GM10248 (cell line): ENCODE results near the gene NPHS1.
"Not testable (repeated sequence)": the region's sequence is repeated elsewhere in the genome, so short reads cannot be mapped to it uniquely, and the experiment has no call there.

Experiments
- CTCF ChIA-PET: fragments of 300-600 bp; sonication (Branson Sonifier 250); formaldehyde crosslinking; extraction: SDS; loops from one replicate; lab custom pipeline; 2021; ENCODE audit warnings: antibody characterized with exemption; lab: Yijun Ruan, JAX
- POLR2A ChIA-PET: fragments of 350-650 bp; sonication (Branson Sonifier 250); formaldehyde crosslinking; extraction: SDS; loops from one replicate; lab custom pipeline; 2020; ENCODE audit warnings: antibody characterized with exemption; lab: Yijun Ruan, JAX
- DNase-seq: peaks from one replicate; pipeline ENCODE4 v3.0.0; 2012; ENCODE audit errors: extremely low spot score
- TF ChIP-seq, protein P1 (sequence below): IDR thresholded peaks from 2 replicates; pipeline ENCODE4 v1.5.1; 2012; ENCODE audit warnings: mild to moderate bottlenecking, low read depth; ENCODE audit errors: extremely low read depth, missing control alignments, control extremely low read depth

NPHS1 gene

DNA sequence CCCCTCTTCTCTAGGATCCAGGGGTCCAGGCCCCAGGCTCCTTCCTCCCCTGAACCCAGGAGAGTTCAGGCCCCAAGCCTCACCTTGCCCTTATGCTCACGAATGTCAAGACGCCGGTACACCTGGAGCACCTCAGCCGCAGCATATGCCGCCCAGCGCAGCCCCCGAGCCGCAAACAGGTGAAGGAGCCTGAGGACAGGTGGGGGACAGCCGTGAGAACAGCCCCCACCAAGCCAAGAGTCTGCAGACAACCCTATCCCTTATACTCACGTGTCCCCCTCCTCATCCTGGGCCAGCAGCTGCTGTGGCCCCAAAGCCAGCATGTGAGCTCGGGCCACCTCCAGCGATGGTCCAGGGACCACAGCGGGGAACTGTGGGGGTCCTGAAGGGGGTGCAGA is 44.3 kb upstream of the NPHS1 start:
- ChIA-PET POLR2A (no interaction called here), CTCF (interaction anchor here (2.4 to 6.2 kb wide), 2 partner anchors 15 to 35 kb away, joined by 8 to 27 read pairs; no protein-coding TSS in a partner anchor)
- DNase-seq: no peak
- TF ChIP-seq, protein P1, sequence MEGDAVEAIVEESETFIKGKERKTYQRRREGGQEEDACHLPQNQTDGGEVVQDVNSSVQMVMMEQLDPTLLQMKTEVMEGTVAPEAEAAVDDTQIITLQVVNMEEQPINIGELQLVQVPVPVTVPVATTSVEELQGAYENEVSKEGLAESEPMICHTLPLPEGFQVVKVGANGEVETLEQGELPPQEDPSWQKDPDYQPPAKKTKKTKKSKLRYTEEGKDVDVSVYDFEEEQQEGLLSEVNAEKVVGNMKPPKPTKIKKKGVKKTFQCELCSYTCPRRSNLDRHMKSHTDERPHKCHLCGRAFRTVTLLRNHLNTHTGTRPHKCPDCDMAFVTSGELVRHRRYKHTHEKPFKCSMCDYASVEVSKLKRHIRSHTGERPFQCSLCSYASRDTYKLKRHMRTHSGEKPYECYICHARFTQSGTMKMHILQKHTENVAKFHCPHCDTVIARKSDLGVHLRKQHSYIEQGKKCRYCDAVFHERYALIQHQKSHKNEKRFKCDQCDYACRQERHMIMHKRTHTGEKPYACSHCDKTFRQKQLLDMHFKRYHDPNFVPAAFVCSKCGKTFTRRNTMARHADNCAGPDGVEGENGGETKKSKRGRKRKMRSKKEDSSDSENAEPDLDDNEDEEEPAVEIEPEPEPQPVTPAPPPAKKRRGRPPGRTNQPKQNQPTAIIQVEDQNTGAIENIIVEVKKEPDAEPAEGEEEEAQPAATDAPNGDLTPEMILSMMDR: no peak

DNA sequence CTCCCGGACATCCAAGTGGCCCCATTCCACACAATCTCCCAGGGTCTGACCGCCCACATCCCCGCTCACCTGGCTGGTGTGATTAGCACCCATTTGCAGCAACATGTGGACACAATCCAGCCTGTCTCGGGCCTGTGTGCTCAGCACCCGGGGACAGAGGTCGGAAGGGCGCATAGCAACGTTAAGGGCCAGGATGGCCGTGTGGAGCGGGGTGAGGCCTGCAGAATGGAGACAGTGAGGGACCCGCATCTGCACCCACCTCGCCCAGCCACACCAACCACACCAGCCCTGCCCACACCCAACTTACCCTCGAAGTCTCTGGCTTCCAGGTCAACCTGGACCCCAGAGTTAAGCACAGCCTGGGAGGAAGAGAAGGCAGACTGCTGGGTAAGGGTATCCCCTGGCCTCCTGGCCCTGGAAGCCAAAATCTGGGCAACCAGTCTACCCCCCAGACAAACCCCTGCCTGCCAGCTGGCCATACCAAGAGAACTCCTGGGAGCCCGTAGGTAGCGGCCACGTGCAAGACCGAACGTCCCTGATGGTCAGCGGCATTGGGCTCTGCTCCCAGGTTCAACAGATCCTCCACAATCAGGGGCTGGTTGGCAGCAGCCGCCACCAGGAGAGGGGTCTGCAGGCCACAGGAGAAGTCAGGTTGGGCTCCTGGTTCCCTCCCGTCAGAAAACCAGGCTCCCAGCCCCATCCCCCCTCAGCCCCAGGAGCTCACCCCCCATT is 43.8 kb upstream of the NPHS1 start:
- no peak for DNase-seq
- TF ChIP-seq, protein P1: no peak
- ChIA-PET POLR2A (no interaction called here), CTCF (interaction anchor here (2.4 to 6.2 kb wide), 2 partner anchors 14 to 35 kb away, joined by 8 to 27 read pairs; no protein-coding TSS in a partner anchor)

DNA sequence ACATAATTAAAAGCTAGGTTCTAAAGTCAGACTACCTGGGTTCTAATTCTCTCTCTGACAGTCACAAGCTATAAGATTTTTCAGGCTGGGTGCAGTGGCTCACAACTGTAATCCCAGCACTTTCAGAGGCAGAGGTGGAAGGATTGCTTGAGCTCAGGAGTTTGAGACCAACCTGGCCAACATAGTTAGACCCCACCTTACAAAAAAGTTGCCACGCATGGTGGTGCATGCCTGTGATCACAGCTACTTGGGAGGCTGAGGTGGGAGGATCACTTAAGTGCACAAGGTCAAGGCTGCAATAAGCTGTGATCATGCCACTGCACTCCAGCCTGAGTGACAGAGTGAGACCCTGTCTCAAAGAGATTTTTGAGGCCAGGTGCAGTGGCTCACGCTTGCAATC is 42.0 kb upstream of the NPHS1 start:
- POLR2A ChIA-PET: no interaction called here
- no peak for DNase-seq
- TF ChIP-seq, protein P1: no peak
- CTCF ChIA-PET: interaction anchor here (1.0 to 6.4 kb wide), 4 partner anchors 9 to 37 kb away, joined by 3 to 45 read pairs (median 15); no protein-coding TSS in a partner anchor

DNA sequence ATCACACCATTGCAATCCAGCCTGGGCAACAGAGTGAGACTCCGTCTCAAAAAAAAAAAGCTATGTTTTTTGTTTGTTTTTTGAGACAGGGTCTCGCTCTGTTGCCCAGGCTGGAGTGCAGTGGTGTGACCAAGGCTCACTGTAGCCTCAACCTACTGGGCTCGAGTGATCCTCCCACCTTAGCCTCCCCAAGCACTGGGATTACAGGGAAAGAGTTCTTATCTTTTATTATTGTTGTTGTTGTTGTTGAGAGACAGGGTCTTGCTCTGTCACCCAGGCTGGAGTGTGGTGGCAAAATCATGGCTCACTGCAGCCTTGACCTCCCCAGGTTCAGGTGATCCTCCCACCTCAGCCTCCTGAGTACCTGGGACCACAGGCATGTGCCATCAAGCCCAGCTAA is 39.5 kb upstream of the NPHS1 start:
- DNase-seq, POLR2A ChIA-PET: not testable (repeated sequence)
- CTCF ChIA-PET: interaction anchor here (1.9 to 6.4 kb wide), 2 partner anchors 10 to 39 kb away, joined by 7 to 45 read pairs; no protein-coding TSS in a partner anchor

DNA sequence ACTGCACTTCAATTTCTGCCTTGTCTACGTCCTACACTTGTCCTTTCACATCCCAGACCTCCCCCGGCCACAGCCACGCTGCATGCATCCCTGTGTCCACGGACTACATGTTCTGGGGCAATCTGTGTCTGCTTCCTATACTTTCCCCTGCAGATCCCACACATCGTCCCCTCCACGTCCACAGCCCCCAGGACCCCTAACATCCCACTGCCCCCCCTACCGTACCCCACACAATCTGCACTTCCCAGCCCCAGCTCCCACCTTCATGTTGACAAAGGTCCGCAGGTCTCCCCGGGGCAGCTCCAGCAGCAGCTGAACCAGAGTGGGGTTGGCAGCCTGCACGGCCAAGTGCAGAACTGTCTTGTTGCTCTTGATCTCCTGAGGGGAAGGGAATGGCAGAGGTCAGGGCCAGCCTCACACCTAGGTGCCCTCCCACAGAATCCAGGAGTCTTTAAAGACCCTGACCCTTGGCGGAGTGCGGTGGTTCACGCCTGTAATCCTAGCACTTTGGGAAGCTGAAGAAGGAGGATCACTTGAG is 37.9 kb upstream of the NPHS1 start:
- POLR2A ChIA-PET: no interaction called here
- TF ChIP-seq, protein P1: no peak
- CTCF ChIA-PET: interaction anchor here (1.9 to 6.4 kb wide), 2 partner anchors 9 to 41 kb away, joined by 7 to 45 read pairs; no protein-coding TSS in a partner anchor
- DNase-seq: no peak

DNA sequence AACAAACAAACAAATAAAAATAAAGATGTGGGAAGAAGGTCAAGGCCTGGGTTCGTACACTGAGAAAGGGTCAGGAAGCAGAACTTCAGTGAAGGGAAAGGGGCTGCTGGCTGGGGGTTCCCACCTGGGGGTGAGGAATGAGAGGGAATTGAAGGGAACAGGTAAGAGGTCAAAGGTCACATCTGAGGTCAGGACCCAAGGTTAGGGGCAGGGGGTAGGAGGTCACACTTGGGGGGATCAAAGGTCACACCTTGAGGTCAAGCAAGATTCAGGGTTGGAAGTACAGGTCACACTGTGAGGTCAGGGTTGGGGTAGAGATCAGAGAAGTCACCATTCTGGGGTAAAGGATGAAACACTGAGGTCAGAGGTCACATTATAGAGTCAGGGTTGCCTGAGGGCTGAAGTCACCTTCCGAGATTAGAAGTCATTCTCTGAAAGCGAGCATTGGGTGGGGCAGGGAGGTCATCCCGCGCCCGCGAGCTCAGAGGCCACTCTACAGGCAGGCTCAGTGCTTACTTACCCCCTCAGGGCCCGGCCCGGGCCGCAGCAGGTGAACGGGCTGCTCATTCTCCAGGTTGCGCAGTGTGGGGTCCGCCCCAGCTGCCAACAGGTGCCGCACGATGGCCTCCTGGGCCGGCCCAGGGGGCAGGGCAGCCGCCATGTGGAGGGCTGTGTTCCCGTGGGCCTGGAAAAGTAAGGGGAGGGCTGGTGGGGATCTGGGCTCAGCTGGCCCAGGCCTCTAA is 37.2 kb upstream of the NPHS1 start:
- ChIA-PET POLR2A (interaction anchor here (0.6 kb wide), 1 partner anchor 110 kb away, joined by 3 read pairs; no protein-coding TSS in a partner anchor), CTCF (interaction anchor here (6.4 kb wide), 1 partner anchor 8 kb away, joined by 45 read pairs; no protein-coding TSS in a partner anchor)

More for the DNA sequence above, 37.2 kb upstream of the NPHS1 start:
- TF ChIP-seq, protein P1: no peak
- DNase-seq: no peak
